NK-92 treated with Interleukin-12 subunit alpha and Interleukin-12 subunit beta, amount 100 ng/mL, for 24 hours (cell line): Measurements from ENCODE around the gene DOCK2.

Experiments
- DNase-seq: peaks from one replicate; lab custom pipeline; 2025; lab: John Stamatoyannopoulos, UW

The DOCK2 gene

DNA sequence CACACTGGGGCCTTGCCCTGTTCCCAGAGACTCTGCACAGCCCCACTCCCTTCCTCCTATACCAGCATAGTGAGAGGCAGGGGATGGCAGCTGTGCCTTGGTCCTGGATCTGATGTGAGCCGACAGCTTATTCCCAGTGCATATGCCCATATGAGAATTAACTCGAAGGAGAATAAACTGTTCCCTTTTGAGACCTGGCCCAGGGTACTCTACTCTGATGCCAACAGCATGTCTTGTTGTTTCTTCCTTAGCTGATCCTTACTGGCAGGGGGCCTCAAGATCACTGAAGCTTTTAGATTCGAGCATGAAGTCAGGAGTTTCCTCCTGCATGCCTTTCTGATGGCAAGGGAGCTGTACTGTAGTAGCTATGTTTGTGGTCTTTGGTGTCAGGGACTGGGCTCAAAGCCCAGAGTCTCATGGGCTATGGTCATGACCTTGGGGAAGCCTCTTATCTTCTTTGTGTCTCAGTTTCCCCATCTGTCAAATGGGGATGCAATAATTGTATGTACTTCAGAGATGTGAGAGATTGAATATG, 57.1 kb downstream of the DOCK2 start:
- DNase-seq = no peak

GRCh38 chr5:169695025-169695625, 58.0 kb downstream of the DOCK2 start:
- no peak for DNase-seq

GRCh38 chr5:169695919-169696490, 58.9 kb downstream of the DOCK2 start:
- DNase-seq = no peak

DNA sequence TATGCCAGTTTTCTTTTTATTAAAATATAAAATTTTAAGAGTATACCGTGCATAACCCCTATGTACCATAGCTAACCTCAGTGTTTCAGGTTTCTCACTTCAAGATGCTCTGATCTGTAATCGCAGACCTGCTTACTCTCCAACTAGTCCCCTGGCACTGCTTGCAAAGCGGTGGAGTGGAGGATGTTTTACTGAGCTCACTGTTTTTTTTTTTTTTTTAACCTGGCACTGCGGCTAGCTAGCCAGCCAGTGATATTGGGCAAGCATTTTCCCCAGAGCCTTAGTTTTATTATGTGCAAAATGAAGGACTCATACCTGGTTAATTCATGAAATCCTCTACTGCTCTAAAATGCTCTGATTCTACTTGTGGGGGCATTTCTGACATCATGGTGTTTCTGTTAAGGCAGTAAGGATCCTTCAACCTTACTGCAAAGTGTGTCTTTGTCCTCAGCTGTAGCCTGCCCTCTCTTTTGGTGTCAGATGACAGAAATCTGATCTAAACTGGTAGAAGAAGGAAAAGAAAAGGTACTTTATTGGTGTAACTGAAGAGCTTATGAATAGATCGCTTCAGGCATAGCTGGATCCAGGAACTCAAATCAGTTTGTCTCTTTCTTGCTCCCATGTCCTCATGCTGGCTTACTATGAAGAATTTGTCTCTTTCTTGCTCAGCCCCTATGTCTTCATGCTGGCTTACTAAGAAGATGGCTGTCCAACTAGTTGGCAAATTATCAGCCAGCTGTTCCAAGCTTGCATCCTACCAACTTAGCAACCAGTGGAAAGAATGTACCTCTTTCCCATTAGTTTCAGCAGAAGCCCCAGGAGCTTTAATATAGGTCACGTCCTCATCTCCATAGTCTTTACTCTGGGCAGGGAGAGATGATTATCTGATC, 59.8 kb downstream of the DOCK2 start:
- no peak for DNase-seq

- no peak for DNase-seq
These were observed 60.4 kb downstream of the DOCK2 start for GRCh38 chr5:169697511-169697890.

GRCh38 chr5:169697976-169698375, 60.9 kb downstream of the DOCK2 start:
- no peak for DNase-seq

- no peak for DNase-seq
These were observed 63.5 kb downstream of the DOCK2 start for GRCh38 chr5:169700611-169701010.

- no peak for DNase-seq
These were observed 64.9 kb downstream of the DOCK2 start for GRCh38 chr5:169701910-169702451.

GRCh38 chr5:169702693-169703481, 65.8 kb downstream of the DOCK2 start:
- DNase-seq = no peak

GRCh38 chr5:169703813-169704212, 66.7 kb downstream of the DOCK2 start:
- DNase-seq = no peak

DNA sequence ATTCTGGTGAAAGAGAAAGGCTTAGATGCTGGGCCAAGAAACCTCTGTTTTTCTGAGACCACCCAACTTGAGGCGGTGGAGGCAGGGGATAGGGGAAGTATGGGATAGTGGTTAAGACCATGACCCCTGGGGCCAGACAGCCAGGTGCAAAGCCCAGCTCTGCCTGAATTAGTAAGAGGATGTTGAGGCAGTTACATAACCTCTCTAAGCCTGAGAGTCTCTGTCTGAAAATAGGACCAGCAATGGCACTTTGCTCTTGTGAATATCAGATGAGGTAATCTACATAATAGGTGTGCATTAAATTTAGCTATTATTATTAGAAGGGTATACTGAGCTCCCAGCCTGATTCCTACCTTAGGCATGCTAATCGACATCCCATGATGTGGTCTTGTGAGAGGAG, 68.2 kb downstream of the DOCK2 start:
- no peak for DNase-seq

GRCh38 chr5:169706071-169706470, 69.0 kb downstream of the DOCK2 start:
- no peak for DNase-seq

GRCh38 chr5:169706758-169707450, 69.8 kb downstream of the DOCK2 start:
- DNase-seq = no peak

DNA sequence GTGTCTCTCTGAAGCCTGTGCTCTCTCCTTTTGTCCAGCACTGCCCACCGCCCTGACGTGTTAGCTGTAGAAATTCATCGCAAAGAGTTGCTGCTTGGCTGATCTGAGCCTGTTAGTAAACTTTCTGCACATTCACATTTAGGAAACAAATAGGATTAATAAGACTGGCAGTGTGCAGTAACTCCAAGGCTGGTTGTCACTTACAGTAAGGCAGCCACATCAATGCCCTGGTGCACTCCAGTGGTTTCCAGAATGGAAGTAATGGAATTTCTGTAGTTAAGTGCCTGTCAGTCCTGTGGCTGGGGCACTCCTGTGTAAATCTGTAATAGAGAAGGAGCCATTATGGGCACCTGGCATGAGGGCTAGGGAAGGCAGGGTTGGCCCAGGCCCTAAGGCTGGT, 70.6 kb downstream of the DOCK2 start:
- no peak for DNase-seq

GRCh38 chr5:169710675-169711074, 73.6 kb downstream of the DOCK2 start:
- no peak for DNase-seq

- DNase-seq = no peak
These were observed 74.6 kb downstream of the DOCK2 start for GRCh38 chr5:169711551-169712225.

DNA sequence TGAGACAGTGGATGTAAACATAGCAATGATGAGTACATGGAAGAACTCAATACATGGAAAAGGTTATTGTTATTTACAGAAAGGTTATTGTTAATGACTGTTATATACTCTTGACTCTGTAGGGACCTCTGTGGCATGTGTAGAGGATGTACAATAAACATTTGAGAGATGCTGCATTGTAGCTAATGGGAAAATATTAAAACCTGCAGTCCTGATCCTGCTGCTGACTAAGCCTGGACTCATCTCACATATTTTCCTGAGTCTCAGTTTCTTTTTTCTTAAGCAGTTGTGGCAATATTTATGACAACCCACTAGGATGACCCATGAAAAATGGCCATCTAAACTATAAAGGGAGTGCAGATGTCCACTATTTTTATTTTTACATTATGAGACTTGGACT, 75.4 kb downstream of the DOCK2 start:
- DNase-seq = no peak

GRCh38 chr5:169716287-169716686, 79.2 kb downstream of the DOCK2 start:
- DNase-seq = no peak

GRCh38 chr5:169717288-169717687, 80.2 kb downstream of the DOCK2 start:
- no peak for DNase-seq
